HG02678 (cell line): ENCODE results near the gene KIAA1586.
"Not testable (repeated sequence)": the region's sequence is repeated elsewhere in the genome, so short reads cannot be mapped to it uniquely, and the experiment has no call there.

Experiments
- ATAC-seq: cut with Tn5 transposase; IDR thresholded peaks from one replicate; pipeline ENCODE4 v1.9.1; 2021; ENCODE audit warnings: mild to moderate bottlenecking, moderate library complexity; ENCODE audit not compliant: unreplicated experiment

Gene KIAA1586

DNA sequence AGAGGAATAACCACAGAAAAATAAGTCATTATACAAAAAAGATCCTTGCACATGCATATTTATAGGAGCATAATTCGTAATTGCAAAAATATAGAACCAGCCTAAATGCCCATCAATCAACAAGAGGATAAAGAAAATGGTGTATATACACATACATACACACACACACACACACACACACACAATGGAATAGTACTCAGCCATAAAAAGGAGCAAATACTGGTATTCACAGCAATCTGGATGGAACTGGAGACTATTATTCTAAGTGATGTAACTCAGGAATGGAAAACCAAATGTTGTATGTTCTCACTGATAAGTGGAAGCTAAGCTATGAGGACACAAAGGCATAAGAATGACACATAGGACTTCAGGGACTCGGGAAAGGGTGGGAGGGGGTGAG, 1.9 kb upstream of the KIAA1586 start:
- ATAC-seq, result no peak

- ATAC-seq, result peak; percentile 20
Observed at GRCh38 chr6:57047257-57047585, 728 bp downstream of the KIAA1586 start.

DNA sequence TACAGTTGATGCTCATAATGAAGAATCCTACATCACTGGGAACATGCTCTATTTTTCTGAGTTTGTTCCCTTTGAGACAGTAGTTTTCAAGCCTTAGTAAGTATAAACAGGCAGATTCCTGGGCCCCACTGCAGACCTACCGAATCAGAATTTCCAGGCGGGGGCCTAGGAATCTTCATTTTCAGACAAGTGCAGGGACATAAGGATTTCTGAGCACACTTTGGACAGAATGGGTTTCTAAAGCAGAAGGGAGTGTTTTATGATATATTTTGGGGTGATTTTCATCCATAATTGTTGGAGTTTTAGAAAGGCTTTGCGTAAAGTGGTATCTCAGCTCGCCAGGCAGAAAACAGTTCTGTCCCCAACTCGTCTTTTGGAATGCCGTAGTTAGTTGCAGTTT, 1.4 kb downstream of the KIAA1586 start:
- ATAC-seq, result not testable (repeated sequence)

DNA sequence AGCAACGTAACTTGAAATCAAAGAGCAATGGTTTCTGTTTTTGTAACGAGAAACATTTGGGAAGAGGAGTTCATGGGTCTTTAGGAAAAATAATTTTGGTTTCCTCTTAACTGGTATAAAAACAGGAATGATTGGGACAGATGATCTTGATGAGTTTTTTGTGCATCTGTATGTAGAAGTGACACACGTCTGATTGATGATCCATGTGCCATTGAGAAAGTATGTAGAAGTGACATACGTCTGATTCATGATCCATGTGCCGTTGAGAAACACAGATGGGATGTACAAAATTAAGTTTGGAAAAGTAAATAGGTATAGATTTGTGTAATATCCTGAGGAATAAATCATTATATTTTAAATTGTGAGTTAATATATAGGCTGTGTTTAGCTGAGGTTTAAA, 2.1 kb downstream of the KIAA1586 start:
- no peak for ATAC-seq

DNA sequence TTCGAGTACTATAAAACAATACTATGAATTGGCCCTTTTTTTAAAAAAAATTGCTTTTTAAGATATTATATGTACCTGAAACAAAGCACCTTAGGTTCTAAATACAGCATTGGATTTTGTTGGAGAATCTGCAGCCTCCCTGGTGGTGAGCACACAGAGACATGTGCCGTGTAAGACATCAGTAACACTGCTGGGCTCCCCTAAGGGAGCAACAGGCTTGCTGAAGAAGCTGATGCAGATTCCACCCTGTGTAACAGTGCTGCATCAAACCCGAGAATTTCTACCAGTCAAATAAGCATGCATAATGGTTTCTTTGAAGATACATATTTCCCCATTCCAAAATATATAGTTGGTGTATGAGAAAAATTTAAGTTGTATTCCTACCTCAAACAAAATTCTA, 17.4 kb downstream of the KIAA1586 start:
- ATAC-seq, result no peak

DNA sequence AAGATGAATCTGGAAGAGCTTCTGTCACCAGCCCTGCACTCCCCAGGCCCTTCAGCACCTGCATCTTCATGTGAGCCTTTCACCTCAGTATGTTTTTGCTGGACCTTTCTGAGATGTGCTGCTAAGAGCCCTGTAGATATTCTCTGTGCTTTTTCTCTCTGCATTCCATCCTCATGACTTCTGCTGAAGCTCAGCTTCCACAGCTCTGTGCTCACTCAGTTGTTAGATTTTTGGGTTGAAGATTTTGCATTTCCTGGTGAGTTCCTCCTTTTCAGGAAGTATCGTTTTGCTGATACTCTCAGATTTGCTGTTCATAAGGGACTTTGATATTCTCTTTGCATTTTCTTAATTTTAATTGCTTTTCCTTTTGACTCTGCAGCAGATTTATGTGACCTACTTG, 18.3 kb downstream of the KIAA1586 start:
- ATAC-seq, result no peak

DNA sequence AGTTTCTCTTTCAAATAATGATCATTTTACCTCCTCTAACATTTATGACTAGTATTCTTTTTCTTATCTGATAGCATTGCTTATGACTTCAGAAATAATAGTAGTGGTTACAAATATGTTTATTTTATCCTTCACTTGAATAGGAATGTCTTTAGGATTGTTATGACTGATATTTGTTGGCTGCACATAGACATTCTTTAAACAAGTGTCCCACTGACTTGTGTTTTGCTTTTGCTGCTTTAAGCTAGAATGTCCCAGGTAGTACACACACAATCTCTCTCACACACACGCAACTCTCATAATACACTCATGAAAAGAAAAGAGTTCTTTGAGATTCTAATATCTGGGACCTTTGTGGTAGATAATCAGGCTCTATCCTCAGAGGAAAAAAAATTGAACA, 21.6 kb downstream of the KIAA1586 start:
- no peak for ATAC-seq

DNA sequence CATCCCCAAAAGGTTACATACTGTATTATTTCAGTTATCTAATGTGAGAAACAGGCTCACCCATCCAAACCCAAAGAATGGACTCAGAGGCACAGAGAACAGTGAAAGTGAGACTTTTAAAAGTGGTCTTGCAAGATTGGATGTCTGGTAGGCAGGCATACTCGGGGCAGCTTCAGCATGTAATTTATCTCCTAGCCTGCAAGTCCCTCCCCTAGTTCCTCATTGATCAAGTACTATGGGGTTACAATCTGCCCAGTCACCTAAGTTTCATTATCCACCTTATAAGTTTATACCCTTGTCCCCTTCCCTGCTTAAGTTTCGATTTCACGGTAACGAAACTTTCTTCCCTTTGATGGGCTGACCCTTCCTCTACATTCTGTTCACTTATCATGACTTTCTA, 22.7 kb downstream of the KIAA1586 start:
- ATAC-seq, result no peak

- ATAC-seq, result no peak
Observed at GRCh38 chr6:57069920-57070331, 23.4 kb downstream of the KIAA1586 start.

GRCh38 chr6:57072108-57072507, 25.6 kb downstream of the KIAA1586 start:
- no peak for ATAC-seq

GRCh38 chr6:57074383-57074782, 27.9 kb downstream of the KIAA1586 start:
- ATAC-seq, result no peak

GRCh38 chr6:57075092-57075491, 28.6 kb downstream of the KIAA1586 start:
- ATAC-seq, result no peak

DNA sequence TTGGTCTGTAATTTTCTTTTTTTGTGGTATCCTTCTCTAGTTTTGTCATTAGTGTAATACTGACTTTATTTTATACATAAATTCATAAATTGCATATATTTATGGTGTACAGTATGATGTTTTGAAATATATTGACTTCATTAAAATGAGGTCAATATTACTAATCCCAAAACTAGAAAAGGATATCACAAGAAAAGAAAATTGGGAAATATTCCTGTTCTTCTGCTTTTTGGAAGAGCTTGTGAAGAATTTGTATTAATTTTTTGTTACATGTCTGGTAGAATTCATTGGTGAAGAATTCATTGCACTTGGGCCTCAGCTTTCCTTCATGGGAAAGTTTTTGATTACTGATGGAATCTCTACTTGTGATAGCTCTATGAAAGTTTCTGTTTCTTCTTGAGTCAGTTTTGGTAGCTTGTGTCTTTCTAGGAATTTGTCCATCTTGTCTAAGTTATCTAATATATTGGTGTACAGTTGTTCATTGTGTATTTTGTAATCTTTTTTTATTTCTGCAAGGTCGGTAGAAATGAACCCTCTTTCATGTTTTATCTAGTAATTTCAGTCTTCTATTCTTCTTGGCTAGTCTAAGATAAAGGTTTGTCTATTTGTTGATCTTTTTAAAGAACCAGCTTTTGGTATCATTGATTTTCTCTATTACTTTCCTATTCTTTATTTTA, 32.2 kb downstream of the KIAA1586 start:
- ATAC-seq, result no peak

GRCh38 chr6:57085471-57085870, 39.0 kb downstream of the KIAA1586 start:
- no peak for ATAC-seq

- ATAC-seq, result no peak
Observed at GRCh38 chr6:57086843-57087242, 40.4 kb downstream of the KIAA1586 start.

GRCh38 chr6:57087916-57088315, 41.4 kb downstream of the KIAA1586 start:
- no peak for ATAC-seq

DNA sequence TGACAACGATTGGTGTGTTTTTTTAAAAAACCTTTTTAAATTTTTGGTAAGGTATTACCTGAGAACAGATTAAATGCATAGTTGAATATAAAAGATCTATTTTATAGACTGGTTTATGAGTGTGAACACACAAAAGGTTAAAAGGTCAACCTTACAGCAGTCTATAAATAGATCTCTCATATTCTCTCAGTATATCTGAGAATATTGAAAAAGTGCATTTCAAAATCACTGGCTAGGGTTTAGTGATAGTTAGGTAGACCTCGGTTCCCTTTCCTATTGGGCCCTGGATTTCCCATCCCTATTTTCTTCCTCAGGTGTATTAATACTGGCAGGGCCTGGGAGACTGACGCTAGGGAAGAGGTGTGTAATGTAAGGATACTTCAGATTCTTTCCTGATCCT, 42.8 kb downstream of the KIAA1586 start:
- ATAC-seq, result no peak

DNA sequence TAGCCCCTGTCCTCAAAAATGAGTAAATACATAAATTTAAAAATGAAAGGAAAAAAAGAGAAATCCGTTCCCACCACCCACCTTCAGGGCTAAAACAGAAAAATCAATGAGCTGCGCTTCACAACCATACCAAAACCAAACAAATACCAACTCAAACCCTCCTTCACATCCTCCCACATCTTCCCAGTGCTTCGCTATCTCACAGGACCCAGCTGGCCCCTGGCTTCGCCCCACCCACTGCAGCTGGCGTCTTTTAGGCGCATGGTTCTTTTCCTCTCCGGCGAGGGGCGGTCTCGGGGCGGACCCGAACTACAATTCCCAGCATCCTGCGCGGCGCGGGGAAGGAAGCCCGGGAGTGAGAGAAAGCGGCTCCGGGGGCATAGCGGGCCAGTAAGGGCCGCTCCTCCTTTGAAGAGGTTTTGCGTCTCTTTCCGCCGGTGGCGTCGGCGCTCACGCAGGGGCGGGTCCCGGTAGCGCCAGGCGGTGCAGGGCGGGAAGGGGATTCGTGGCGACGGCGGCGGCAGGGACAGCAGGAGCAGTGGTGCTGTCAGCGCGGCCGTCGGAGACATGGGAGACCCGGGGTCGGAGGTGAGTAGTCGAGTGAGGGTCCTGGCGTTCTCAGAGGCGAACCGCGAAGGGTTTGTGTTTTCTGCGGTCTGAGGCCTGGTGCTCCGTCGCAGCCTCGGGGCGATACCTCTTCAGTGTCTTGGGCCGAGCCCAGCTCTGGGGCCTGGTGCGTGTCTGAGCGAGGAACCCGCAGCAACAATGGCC, 43.4 kb downstream of the KIAA1586 start, which contains the start of gene ZNF451:
Gene ZNF451 (plus strand): TSS at position 502 of the 771 bp plus-strand sequence. CDS start 66 bp downstream, at position 568.
- ATAC-seq, result peak; percentile 91

DNA sequence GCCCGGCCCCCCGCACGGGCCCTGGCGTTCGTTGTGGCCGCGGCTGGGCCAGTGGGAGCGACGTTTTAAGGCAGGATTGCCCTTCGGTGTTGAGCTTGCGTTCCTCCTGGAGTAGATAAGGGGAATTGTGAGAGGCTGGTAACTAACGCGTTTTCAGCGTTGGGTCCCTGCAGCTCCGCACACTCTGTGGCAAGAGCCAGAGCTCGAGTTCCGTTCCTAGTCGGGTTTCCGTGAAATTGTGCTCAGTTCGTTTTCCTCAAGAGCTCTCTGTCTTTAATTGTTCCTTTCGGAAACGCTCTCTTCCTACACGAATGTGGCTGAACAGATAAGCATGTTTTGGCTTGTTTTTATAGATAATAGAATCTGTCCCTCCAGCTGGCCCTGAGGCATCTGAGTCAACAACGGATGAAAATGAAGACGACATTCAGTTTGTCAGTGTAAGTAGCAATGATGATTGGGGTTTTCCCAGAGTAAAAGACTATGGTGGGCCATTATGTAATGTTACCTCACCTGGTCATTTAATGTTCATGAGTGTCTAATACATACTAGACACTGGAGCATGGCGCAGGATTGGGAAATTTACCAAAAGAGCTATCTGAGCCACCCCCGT, 44.1 kb downstream of the KIAA1586 start:
- ATAC-seq, result peak; percentile 13

GRCh38 chr6:57091375-57091774, 44.9 kb downstream of the KIAA1586 start:
- not testable (repeated sequence) for ATAC-seq

GRCh38 chr6:57094689-57095088, 48.2 kb downstream of the KIAA1586 start:
- ATAC-seq, result no peak

DNA sequence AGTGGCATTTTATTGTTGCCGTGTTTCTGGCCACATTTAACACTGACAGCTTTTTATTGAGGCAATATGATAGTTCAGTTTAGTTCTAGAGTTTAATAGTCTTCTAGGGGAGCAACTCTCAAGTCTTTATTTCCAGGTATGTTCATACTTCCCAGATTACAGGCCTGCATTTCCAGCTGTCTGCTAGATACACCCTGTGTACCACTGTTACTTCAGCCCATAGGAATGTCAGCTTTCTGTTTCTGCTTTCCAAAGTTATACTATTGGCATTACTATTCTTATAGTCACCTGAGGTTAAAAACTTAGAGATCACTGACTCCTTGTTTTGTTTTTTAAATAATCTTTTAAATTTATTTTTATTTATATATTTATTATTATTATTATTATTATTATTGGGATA, 51.1 kb downstream of the KIAA1586 start:
- no peak for ATAC-seq
